Measurements from ENCODE around the gene DENND4B. TPM values are rescaled to one million over a fixed set of nuclear protein-coding genes. Genes with fewer than 3 reads are reported as not detected.

DENND4B gene
- total and polyA plus RNA-seq, 4 donors, result 9.7 to 27.2 (median 11.6) TPM

DNA sequence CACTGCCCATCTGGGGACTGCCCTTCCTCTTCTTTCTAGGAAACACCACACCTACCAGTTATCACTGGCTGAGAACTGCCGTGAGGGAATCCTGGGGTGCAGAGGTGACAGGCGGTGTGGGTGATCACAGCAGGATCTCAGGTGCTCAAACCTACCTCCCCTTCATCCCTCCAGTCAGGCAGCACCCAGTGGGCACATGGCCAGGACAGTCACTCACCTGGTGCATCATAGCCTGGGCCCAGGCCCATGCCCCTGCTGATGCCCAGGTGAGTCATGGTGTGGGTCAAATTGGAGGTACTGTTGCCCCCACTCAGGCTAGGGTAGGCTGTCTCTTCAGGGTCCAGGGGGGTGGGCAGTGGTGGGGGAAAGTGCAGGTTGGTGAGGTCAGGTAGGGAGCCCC, 5.3 kb upstream of the DENND4B start:
- peaks cover 12 to 41% (median 31%) of the 10 kb centered on the region in 4 donors for H3K36me3 ChIP-seq (ENCODE audit: control insufficient read depth in 4 of 4, insufficient read depth in 3 of 4, low read depth in 1 of 4, low read length in 3 of 4)
- no peaks in the 10 kb centered on the region for H3K27me3 ChIP-seq (ENCODE audit: control insufficient read depth in 4 of 4, insufficient read depth in 4 of 4, low read length in 3 of 4)
- H3K4me1 ChIP-seq (ENCODE audit: control insufficient read depth in 4 of 4, insufficient read depth in 4 of 4, low read length in 3 of 4), result peaks cover 11 to 40% (median 36%) of the 10 kb centered on the region in 4 donors
- H3K9ac ChIP-seq (ENCODE audit: low read depth in 1 of 2, low read length in 2 of 2), result no peak overlapping the region
- no peak overlapping the region for H3K27ac ChIP-seq (ENCODE audit: low read depth in 1 of 2, low read length in 2 of 2)
- 90% methylated on average over 2 of the region's 2 CpGs for WGBS
- no peak for DNase-seq (ENCODE audit: low spot score)
- H3K9me3 ChIP-seq (ENCODE audit: control insufficient read depth in 4 of 4, low read length in 3 of 4), result no peaks in the 10 kb centered on the region
- H3K4me3 ChIP-seq (ENCODE audit: low read depth in 1 of 3, low read length in 3 of 3), result no peak overlapping the region
- TF ChIP-seq, protein P1, sequence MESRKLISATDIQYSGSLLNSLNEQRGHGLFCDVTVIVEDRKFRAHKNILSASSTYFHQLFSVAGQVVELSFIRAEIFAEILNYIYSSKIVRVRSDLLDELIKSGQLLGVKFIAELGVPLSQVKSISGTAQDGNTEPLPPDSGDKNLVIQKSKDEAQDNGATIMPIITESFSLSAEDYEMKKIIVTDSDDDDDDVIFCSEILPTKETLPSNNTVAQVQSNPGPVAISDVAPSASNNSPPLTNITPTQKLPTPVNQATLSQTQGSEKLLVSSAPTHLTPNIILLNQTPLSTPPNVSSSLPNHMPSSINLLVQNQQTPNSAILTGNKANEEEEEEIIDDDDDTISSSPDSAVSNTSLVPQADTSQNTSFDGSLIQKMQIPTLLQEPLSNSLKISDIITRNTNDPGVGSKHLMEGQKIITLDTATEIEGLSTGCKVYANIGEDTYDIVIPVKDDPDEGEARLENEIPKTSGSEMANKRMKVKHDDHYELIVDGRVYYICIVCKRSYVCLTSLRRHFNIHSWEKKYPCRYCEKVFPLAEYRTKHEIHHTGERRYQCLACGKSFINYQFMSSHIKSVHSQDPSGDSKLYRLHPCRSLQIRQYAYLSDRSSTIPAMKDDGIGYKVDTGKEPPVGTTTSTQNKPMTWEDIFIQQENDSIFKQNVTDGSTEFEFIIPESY (IDR thresholded peaks at IDR 0.05), result no peak
- no peak for TF ChIP-seq ATF3 (IDR thresholded peaks at IDR 0.05)
- TF ChIP-seq RXRA (IDR thresholded peaks at IDR 0.05), result no peak
- no peak for TF ChIP-seq YY1 (IDR thresholded peaks at IDR 0.05)
- TF ChIP-seq EGR1 (IDR thresholded peaks at IDR 0.05; ENCODE audit: low read depth in 2 of 2), result no peak
- TF ChIP-seq SP1 (IDR thresholded peaks at IDR 0.05), result no peak
- no peak for TF ChIP-seq HNF4A (conservative IDR thresholded peaks at IDR 0.05)
- TF ChIP-seq RAD21 (IDR thresholded peaks at IDR 0.05), result no peak
- no peak for TF ChIP-seq NR2F2 (IDR thresholded peaks at IDR 0.05)
- no peak for TF ChIP-seq CTCF (IDR thresholded peaks at IDR 0.05; ENCODE audit: low read depth, low read length, missing input control)
- no peak for TF ChIP-seq GABPA (IDR thresholded peaks at IDR 0.05 in 1 of 2, conservative IDR thresholded peaks at IDR 0.05 in 1 of 2)
- TF ChIP-seq JUND (IDR thresholded peaks at IDR 0.05), result no peak
- TF ChIP-seq, protein P2, sequence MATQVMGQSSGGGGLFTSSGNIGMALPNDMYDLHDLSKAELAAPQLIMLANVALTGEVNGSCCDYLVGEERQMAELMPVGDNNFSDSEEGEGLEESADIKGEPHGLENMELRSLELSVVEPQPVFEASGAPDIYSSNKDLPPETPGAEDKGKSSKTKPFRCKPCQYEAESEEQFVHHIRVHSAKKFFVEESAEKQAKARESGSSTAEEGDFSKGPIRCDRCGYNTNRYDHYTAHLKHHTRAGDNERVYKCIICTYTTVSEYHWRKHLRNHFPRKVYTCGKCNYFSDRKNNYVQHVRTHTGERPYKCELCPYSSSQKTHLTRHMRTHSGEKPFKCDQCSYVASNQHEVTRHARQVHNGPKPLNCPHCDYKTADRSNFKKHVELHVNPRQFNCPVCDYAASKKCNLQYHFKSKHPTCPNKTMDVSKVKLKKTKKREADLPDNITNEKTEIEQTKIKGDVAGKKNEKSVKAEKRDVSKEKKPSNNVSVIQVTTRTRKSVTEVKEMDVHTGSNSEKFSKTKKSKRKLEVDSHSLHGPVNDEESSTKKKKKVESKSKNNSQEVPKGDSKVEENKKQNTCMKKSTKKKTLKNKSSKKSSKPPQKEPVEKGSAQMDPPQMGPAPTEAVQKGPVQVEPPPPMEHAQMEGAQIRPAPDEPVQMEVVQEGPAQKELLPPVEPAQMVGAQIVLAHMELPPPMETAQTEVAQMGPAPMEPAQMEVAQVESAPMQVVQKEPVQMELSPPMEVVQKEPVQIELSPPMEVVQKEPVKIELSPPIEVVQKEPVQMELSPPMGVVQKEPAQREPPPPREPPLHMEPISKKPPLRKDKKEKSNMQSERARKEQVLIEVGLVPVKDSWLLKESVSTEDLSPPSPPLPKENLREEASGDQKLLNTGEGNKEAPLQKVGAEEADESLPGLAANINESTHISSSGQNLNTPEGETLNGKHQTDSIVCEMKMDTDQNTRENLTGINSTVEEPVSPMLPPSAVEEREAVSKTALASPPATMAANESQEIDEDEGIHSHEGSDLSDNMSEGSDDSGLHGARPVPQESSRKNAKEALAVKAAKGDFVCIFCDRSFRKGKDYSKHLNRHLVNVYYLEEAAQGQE (IDR thresholded peaks at IDR 0.05), result no peak
- TF ChIP-seq, protein P3, sequence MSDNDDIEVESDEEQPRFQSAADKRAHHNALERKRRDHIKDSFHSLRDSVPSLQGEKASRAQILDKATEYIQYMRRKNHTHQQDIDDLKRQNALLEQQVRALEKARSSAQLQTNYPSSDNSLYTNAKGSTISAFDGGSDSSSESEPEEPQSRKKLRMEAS (IDR thresholded peaks at IDR 0.05), result no peak

DNA sequence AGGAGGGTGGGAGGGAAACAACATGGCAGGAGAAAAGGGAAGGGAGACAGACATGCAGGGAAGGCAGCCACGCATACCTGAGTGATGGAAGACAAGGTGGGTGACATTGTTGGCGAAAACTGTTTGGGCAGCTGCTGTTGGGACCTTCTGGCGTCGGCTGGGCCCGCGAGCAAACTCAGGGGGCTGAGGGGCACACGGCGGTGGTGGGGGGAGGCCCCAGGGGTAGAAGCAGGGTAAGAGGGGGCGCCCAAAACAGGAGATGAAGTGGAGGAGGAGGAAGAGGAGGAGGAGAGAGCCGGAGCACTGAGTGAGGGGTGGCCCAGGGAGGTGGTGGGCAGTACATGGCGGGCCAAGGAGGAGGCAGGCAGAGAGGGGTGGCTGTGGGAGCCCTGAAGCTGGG, 4.7 kb upstream of the DENND4B start:
- Histone ChIP-seq H3K27ac (ENCODE audit: low read depth in 1 of 2, low read length in 2 of 2) (no peak overlapping the region), H3K9ac (ENCODE audit: low read depth in 1 of 2, low read length in 2 of 2) (no peak overlapping the region), H3K36me3 (ENCODE audit: control insufficient read depth in 4 of 4, insufficient read depth in 3 of 4, low read depth in 1 of 4, low read length in 3 of 4) (peaks cover 12 to 41% (median 31%) of the 10 kb centered on the region in 4 donors), H3K4me1 (ENCODE audit: control insufficient read depth in 4 of 4, insufficient read depth in 4 of 4, low read length in 3 of 4) (peaks cover 8 to 36% (median 32%) of the 10 kb centered on the region in 4 donors), H3K9me3 (ENCODE audit: control insufficient read depth in 4 of 4, low read length in 3 of 4) (no peaks in the 10 kb centered on the region), H3K27me3 (ENCODE audit: control insufficient read depth in 4 of 4, insufficient read depth in 4 of 4, low read length in 3 of 4) (no peaks in the 10 kb centered on the region), H3K4me3 (ENCODE audit: low read depth in 1 of 3, low read length in 3 of 3) (no peak overlapping the region)
- WGBS, result 96% methylated on average over 11 of the region's 11 CpGs
- DNase-seq (ENCODE audit: low spot score), result no peak
- TF ChIP-seq CTCF (IDR thresholded peaks at IDR 0.05; ENCODE audit: low read depth, low read length, missing input control) (no peak), FOXA1 (IDR thresholded peaks at IDR 0.05) (no peak), HNF4G (IDR thresholded peaks at IDR 0.05) (no peak), JUND (IDR thresholded peaks at IDR 0.05) (no peak), TAF1 (conservative IDR thresholded peaks at IDR 0.05) (no peak), NR2F2 (IDR thresholded peaks at IDR 0.05) (no peak), SP1 (IDR thresholded peaks at IDR 0.05) (no peak), RXRA (IDR thresholded peaks at IDR 0.05) (no peak), GABPA (IDR thresholded peaks at IDR 0.05 in 1 of 2, conservative IDR thresholded peaks at IDR 0.05 in 1 of 2) (no peak), ATF3 (IDR thresholded peaks at IDR 0.05) (no peak), YY1 (IDR thresholded peaks at IDR 0.05) (no peak), FOXA2 (IDR thresholded peaks at IDR 0.05) (no peak), EGR1 (IDR thresholded peaks at IDR 0.05; ENCODE audit: low read depth in 2 of 2) (no peak), HNF4A (conservative IDR thresholded peaks at IDR 0.05) (no peak), RAD21 (IDR thresholded peaks at IDR 0.05) (no peak)
- TF ChIP-seq, protein P3 (IDR thresholded peaks at IDR 0.05), result no peak
- TF ChIP-seq, protein P1 (IDR thresholded peaks at IDR 0.05), result no peak
